ENCODE results near the gene PGBD5. TPM values are rescaled to one million over a fixed set of nuclear protein-coding genes. Genes with fewer than 3 reads are reported as not detected.
A peak's percentile ranks its signal among the peaks of the same experiment; 100 is the strongest.

The PGBD5 gene
- total RNA-seq, 1 donor from 2014 or later: 72.4 TPM

GRCh38 chr1:230384380-230385157 lies 41.6 kb downstream of the PGBD5 start:
- peak overlapping the region; percentile 77 for H3K27ac Mint-ChIP-seq (ENCODE audit: unreplicated experiment)
- peak overlapping the region; percentile 42 for H3K4me3 Mint-ChIP-seq (ENCODE audit: unreplicated experiment)
- H3K9me3 Mint-ChIP-seq (ENCODE audit: unreplicated experiment): peaks cover 2% of the 10 kb centered on the region
- no peak for TF ChIP-seq CTCF (IDR thresholded peaks at IDR 0.05; ENCODE audit: partially characterized antibody, unreplicated experiment)
- peaks cover 5% of the 10 kb centered on the region for H3K36me3 Mint-ChIP-seq (ENCODE audit: unreplicated experiment)
- peaks cover 48% of the 10 kb centered on the region for H3K4me1 Mint-ChIP-seq (ENCODE audit: low read depth, unreplicated experiment)
- no peak for DNase-seq
- H3K27me3 Mint-ChIP-seq (ENCODE audit: unreplicated experiment): peaks cover 6% of the 10 kb centered on the region

GRCh38 chr1:230383425-230383824 lies 42.7 kb downstream of the PGBD5 start:
- peaks cover 4% of the 10 kb centered on the region for H3K9me3 Mint-ChIP-seq (ENCODE audit: unreplicated experiment)
- peak overlapping the region; percentile 1 for H3K4me3 Mint-ChIP-seq (ENCODE audit: unreplicated experiment)
- DNase-seq: no peak
- H3K36me3 Mint-ChIP-seq (ENCODE audit: unreplicated experiment): peaks cover 10% of the 10 kb centered on the region
- peaks cover 9% of the 10 kb centered on the region for H3K27me3 Mint-ChIP-seq (ENCODE audit: unreplicated experiment)
- H3K27ac Mint-ChIP-seq (ENCODE audit: unreplicated experiment): no peak overlapping the region
- TF ChIP-seq CTCF (IDR thresholded peaks at IDR 0.05; ENCODE audit: partially characterized antibody, unreplicated experiment): no peak
- peaks cover 48% of the 10 kb centered on the region for H3K4me1 Mint-ChIP-seq (ENCODE audit: low read depth, unreplicated experiment)

- Mint-ChIP-seq H3K27me3 (ENCODE audit: unreplicated experiment) (peaks cover 6% of the 10 kb centered on the region), H3K4me1 (ENCODE audit: low read depth, unreplicated experiment) (peaks cover 39% of the 10 kb centered on the region), H3K36me3 (ENCODE audit: unreplicated experiment) (peaks cover 10% of the 10 kb centered on the region), H3K9me3 (ENCODE audit: unreplicated experiment) (peaks cover 4% of the 10 kb centered on the region), H3K27ac (ENCODE audit: unreplicated experiment) (peak overlapping the region; percentile 64), H3K4me3 (ENCODE audit: unreplicated experiment) (peak overlapping the region; percentile 7)
- no peak for DNase-seq
- no peak for TF ChIP-seq CTCF (IDR thresholded peaks at IDR 0.05; ENCODE audit: partially characterized antibody, unreplicated experiment)
Measured at GRCh38 chr1:230382001-230382491, 44.1 kb downstream of the PGBD5 start.

GRCh38 chr1:230381585-230381984 lies 44.5 kb downstream of the PGBD5 start:
- TF ChIP-seq CTCF (IDR thresholded peaks at IDR 0.05; ENCODE audit: partially characterized antibody, unreplicated experiment): no peak
- no peak for DNase-seq
- peaks cover 4% of the 10 kb centered on the region for H3K9me3 Mint-ChIP-seq (ENCODE audit: unreplicated experiment)
- H3K36me3 Mint-ChIP-seq (ENCODE audit: unreplicated experiment): peaks cover 10% of the 10 kb centered on the region
- peaks cover 34% of the 10 kb centered on the region for H3K4me1 Mint-ChIP-seq (ENCODE audit: low read depth, unreplicated experiment)
- peak overlapping the region; percentile 7 for H3K4me3 Mint-ChIP-seq (ENCODE audit: unreplicated experiment)
- H3K27me3 Mint-ChIP-seq (ENCODE audit: unreplicated experiment): peaks cover 6% of the 10 kb centered on the region
- H3K27ac Mint-ChIP-seq (ENCODE audit: unreplicated experiment): peak overlapping the region; percentile 64

- Mint-ChIP-seq H3K4me1 (ENCODE audit: low read depth, unreplicated experiment) (peaks cover 33% of the 10 kb centered on the region), H3K27ac (ENCODE audit: unreplicated experiment) (peak overlapping the region; percentile 64), H3K4me3 (ENCODE audit: unreplicated experiment) (no peak overlapping the region)
Measured at GRCh38 chr1:230381049-230381467, 45.1 kb downstream of the PGBD5 start.

More at GRCh38 chr1:230381049-230381467, 45.1 kb downstream of the PGBD5 start:
- peak; percentile 48 for DNase-seq
- peaks cover 10% of the 10 kb centered on the region for H3K36me3 Mint-ChIP-seq (ENCODE audit: unreplicated experiment)
- TF ChIP-seq CTCF (IDR thresholded peaks at IDR 0.05; ENCODE audit: partially characterized antibody, unreplicated experiment): no peak
- H3K9me3 Mint-ChIP-seq (ENCODE audit: unreplicated experiment): peaks cover 4% of the 10 kb centered on the region
- H3K27me3 Mint-ChIP-seq (ENCODE audit: unreplicated experiment): peaks cover 6% of the 10 kb centered on the region
